Glutamatergic neuron (in vitro differentiated cells): ENCODE measurements around the gene ZNF124. TPM values are rescaled to one million over a fixed set of nuclear protein-coding genes. Genes with fewer than 3 reads are reported as not detected.
"Not testable (repeated sequence)": the region's sequence is repeated elsewhere in the genome, so short reads cannot be mapped to it uniquely, and the experiment has no call there.

ENCODE experiments used
- DNase-seq: peaks from one replicate; pipeline ENCODE4 v3.0.0; 2022
- H3K27ac Mint-ChIP-seq: one replicate; pipeline ENCODE4 v1.8.0; 2020; ENCODE audit warnings: mild to moderate bottlenecking, mixed read lengths, inconsistent platforms; ENCODE audit not compliant: unreplicated experiment
- H3K27me3 Mint-ChIP-seq: one replicate; pipeline ENCODE4 v1.8.0; 2020; ENCODE audit warnings: mild to moderate bottlenecking, moderate library complexity, mixed read lengths, inconsistent platforms; ENCODE audit not compliant: unreplicated experiment
- H3K36me3 Mint-ChIP-seq: one replicate; pipeline ENCODE4 v1.8.0; 2020; ENCODE audit warnings: mild to moderate bottlenecking, mixed read lengths, inconsistent platforms; ENCODE audit not compliant: unreplicated experiment
- H3K4me1 Mint-ChIP-seq: one replicate; pipeline ENCODE4 v1.8.0; 2020; ENCODE audit warnings: mild to moderate bottlenecking, low read depth, mixed read lengths, inconsistent platforms; ENCODE audit not compliant: unreplicated experiment
- H3K4me3 Mint-ChIP-seq: one replicate; pipeline ENCODE4 v1.8.0; 2020; ENCODE audit warnings: mild to moderate bottlenecking, mixed read lengths, inconsistent platforms; ENCODE audit not compliant: unreplicated experiment
- H3K9me3 Mint-ChIP-seq: one replicate; pipeline ENCODE4 v1.8.0; 2020; ENCODE audit warnings: mild to moderate bottlenecking, moderate library complexity, mixed read lengths, inconsistent platforms; ENCODE audit not compliant: unreplicated experiment
- CTCF ChIP-seq: fragments of 200-600 bp; sonication (generic); IDR thresholded peaks from one replicate; pipeline ENCODE4 v1.5.0; 2021; ENCODE audit not compliant: partially characterized antibody, unreplicated experiment
- total RNA-seq: library from RNA; stranded (reverse); fragmentation: NEBNext Ultra II Directional; extraction: Animal tissue kit (Norgen Biotek cat#: 25700); gene quantifications from one replicate; pipeline ENCODE4 v1.2.1, GENCODE V29; 2021; ENCODE audit not compliant: unreplicated experiment

The ZNF124 gene
- total RNA-seq, 1 donor from 2014 or later, result 137 TPM

DNA sequence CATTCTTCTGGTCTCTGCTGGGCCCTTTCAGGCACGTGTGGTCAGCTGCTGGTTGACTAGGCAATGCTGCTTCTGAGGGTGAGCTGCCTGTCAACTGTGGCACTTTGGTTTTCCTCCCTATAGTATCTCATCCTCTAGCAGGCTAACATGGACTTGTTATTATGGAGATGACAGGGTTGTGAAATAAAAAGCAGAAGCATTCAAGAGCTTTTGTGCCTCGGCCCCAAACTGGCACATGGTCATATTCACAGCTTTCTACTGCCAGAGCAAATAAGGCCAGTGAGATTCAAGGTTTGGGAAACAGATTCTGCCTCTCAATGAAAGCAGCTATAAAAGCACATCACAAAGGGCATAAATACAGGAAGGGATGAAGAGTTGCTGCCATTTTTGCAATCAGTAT, 1.6 kb upstream of the ZNF124 start:
- DNase-seq, result no peak
- TF ChIP-seq CTCF, result no peak
- no peak overlapping the region for H3K4me3 Mint-ChIP-seq
- H3K27me3 Mint-ChIP-seq, result peaks cover under 1% of the 10 kb centered on the region
- peaks cover 5% of the 10 kb centered on the region for H3K9me3 Mint-ChIP-seq
- H3K36me3 Mint-ChIP-seq, result peaks cover 8% of the 10 kb centered on the region
- peaks cover 3% of the 10 kb centered on the region for H3K4me1 Mint-ChIP-seq
- H3K27ac Mint-ChIP-seq, result no peak overlapping the region

DNA sequence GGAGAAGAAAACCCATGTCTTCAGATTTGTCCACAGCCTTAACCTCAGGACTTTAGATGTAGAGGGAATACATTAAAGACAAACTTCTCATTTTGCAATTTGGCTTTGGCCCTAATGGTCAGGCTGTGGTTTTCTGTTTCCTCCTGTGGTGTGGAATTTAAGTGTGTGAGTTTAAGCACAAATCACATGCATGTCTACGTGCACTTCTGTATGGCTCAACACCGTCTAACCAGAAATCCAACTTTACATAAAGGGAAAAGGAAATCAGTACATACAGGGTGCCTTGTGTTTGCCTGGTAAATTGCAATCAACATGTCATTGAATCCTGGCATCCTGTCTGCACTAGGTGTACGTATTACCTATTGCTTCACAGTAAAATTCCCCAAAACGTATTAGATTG, 1.2 kb upstream of the ZNF124 start:
- DNase-seq, result no peak
- Mint-ChIP-seq H3K27ac (no peak overlapping the region), H3K36me3 (peaks cover 8% of the 10 kb centered on the region), H3K4me1 (peaks cover 3% of the 10 kb centered on the region), H3K27me3 (peaks cover 2% of the 10 kb centered on the region), H3K9me3 (peaks cover 6% of the 10 kb centered on the region), H3K4me3 (no peak overlapping the region)
- TF ChIP-seq CTCF, result no peak

DNA sequence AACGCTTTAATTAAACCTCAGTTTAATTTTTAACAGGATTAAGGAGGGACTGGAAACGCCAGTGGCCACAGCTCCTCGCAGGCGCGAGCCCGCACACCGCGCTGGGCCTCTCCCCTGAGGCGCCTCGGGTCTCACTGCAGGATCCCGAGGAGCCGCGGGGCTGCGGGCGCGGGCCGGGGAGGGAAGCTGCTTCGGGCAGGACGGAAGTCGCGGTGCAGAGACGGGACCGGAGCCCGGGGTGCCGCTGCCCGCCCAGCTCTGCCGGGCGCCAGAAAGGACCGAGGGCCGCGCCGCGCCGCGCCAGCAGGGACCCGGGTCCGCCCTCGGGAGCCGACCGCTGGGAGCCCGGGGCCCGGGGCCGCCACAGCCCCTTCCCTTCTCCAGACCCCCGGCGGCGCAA, 377 bp downstream of the ZNF124 start:
- not testable (repeated sequence) for H3K27ac Mint-ChIP-seq, H3K4me3 Mint-ChIP-seq, H3K9me3 Mint-ChIP-seq, DNase-seq, H3K27me3 Mint-ChIP-seq
- Mint-ChIP-seq H3K36me3 (peaks cover 21% of the 10 kb centered on the region), H3K4me1 (peaks cover 10% of the 10 kb centered on the region)

DNA sequence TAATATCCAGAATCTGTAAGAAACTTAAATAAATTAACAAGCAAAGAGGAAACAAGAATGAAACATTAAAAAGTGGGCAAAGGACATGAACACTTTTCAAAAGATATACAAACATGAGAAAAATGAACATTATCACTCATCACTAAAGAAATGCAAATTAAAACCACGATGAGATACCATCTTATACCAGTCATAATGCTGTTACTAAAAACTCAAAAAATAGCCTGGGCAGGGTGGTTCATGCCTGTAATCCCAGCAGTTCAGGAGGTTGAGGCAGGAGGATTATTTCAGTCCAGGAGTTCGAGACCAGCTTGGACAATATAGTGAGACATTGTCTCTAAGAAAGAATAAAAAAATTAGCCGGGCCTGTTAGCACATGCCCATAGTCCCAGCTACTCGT, 6.1 kb downstream of the ZNF124 start:
- peaks cover 53% of the 10 kb centered on the region for H3K36me3 Mint-ChIP-seq
- peaks cover 10% of the 10 kb centered on the region for H3K4me1 Mint-ChIP-seq
- TF ChIP-seq CTCF, result no peak
- H3K4me3 Mint-ChIP-seq, result no peak overlapping the region
- H3K27ac Mint-ChIP-seq, result peak overlapping the region; percentile 17
- H3K27me3 Mint-ChIP-seq, result peaks cover 6% of the 10 kb centered on the region
- no peak for DNase-seq
- peaks cover 25% of the 10 kb centered on the region for H3K9me3 Mint-ChIP-seq

GRCh38 chr1:247164694-247165093, 7.1 kb downstream of the ZNF124 start:
- peaks cover 10% of the 10 kb centered on the region for H3K4me1 Mint-ChIP-seq
- peaks cover 6% of the 10 kb centered on the region for H3K27me3 Mint-ChIP-seq
- H3K4me3 Mint-ChIP-seq, result no peak overlapping the region
- TF ChIP-seq CTCF, result no peak
- no peak overlapping the region for H3K27ac Mint-ChIP-seq
- H3K36me3 Mint-ChIP-seq, result peaks cover 54% of the 10 kb centered on the region
- H3K9me3 Mint-ChIP-seq, result peaks cover 25% of the 10 kb centered on the region
- no peak for DNase-seq

DNA sequence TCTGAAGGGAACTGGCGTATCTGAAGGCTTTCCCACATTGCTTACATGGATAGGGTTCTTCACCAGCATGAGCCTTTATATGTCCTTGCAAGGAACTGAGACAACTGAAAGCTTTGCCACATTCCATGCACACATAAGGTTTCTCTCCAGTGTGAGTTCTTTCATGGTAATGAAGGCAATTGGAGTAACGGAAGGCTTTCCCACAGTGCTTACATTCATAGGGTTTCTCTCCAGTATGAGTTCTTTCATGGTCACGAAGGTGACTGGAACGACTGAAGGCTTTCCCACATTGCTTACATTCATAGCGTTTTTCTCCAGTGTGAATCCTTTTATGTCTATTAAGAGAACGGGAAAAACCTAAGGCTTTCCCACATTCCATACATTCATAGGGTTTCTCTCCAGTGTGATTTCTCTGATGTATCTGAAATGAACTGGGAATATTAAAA, 15.0 kb downstream of the ZNF124 start:
- Mint-ChIP-seq H3K27ac (no peak overlapping the region), H3K27me3 (peaks cover 2% of the 10 kb centered on the region), H3K9me3 (peaks cover 32% of the 10 kb centered on the region), H3K4me3 (no peak overlapping the region), H3K4me1 (no peaks in the 10 kb centered on the region), H3K36me3 (peaks cover 72% of the 10 kb centered on the region)
- no peak for DNase-seq
- TF ChIP-seq CTCF, result no peak
